Occipital lobe (tissue), 2 donors: ENCODE measurements around the gene FGGY. TPM values are rescaled to one million over a fixed set of nuclear protein-coding genes. Genes with fewer than 3 reads are reported as not detected.
"Not testable (repeated sequence)": the region's sequence is repeated elsewhere in the genome, so short reads cannot be mapped to it uniquely, and the experiment has no call there.

Source experiments
- DNase-seq: peaks from one replicate; lab custom pipeline; 2025; lab: John Stamatoyannopoulos, UW
- total RNA-seq: library from RNA; depleted of rRNA; stranded (reverse); fragments of >200 nt; gene quantifications from one replicate; pipeline ENCODE4 v1.2.3, GENCODE V29; 2014

FGGY gene
- total RNA-seq, 1 donor from 2014 or later = 24.2 TPM

DNA sequence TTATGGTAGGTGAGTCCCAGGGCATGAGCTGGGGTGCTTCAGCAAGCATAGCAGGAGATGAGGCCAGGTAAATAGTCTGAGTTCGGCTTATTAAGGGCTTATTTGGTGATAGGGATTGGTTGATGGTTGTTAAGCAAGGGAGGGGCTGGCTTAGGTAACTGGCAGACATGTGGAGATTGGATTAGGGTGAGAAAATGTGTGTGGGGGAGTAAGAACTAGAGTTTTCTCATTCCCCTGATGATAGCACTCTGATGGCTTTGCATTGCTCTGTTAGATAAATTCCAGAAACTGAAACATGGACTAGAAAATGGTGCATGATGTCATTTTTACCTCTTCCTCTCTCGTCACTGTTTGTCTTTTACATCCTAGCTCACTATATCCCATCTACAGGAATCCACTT lies 53.6 kb downstream of the FGGY start:
- DNase-seq = no peak

DNA sequence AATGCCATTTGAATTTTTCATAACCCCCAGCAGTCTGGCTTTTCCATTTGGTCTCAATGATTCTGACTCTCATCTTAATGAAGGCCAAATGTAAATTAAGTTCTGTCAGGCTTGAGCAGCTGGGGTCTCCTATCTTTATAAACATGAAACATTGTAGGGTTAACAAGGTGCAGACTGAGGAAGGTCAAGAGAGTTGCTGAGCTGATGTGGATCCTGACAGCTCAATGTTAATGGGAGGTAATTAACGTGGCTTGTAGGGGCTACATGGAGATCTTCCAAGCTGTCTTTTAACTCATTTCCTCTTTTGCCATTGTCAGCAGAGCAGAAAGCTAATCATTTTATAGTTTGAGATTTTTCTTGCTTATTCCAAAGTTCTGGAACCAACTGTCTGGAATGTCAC lies 55.2 kb downstream of the FGGY start:
- no peak for DNase-seq

DNA sequence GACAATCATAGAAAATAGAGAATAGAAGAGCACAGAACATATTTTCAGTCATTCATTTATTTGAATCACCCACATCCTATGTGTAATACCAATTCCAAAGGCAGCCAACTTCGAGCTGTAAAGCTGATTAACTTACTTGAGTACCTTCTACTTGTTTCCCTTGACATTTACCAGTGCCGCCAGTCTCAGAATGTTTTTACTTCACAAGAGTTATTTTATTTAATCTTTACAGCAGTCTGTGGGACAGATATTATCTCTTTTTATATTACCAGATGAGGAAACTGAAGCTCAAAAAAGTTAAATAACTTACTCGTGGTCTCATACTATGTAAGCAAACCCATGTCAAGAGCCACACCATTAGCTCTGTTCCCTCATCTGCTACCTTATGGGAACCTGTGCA lies 56.6 kb downstream of the FGGY start:
- DNase-seq = no peak

DNA sequence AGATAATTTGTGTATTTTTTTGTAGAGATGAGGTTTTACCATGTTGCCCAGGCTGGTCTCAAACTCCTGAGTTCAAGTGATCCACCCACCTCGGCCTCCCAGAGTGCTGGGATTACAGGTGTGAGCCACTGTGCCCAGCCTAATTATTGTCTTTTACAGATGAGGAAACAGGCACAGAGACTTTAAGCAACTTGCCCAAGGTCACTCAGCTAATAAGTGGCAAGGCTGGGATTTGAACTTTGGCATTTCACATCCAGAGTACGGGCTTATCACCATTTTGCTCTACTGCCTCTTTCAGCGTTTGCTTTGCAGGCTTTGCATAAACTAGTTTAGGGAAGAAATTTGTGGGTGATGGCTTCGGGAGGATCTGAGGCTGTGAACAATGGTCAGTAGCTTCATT lies 57.3 kb downstream of the FGGY start:
- not testable (repeated sequence) for DNase-seq

DNA sequence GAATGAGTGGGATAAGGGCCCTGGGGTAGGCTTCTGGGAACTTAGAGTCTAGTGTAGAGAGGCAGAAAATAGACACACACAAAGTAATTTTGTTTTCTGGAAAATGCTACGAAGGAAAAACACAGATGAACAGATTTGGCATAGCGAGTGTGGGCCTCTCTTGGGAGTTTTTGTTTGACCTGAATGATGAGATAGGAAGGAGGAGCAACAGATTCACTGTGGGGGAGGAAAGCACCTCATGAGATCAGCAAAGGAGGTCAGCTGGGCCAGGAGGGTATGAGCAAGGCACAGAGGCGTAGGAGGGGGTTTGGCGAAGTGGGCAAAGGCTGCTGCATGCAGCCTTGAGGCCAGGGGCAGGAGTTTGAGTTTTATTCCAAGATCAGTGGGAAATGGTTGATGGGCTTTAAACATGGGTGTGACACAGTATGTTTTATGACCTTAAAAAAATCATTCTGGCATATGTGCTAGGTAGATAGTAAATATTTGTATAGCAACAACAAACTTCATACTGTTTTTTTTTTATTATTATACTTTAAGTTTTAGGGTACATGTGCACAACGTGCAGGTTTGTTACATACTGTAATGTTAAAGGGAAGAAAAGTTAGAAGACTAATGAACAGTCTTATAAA lies 57.9 kb downstream of the FGGY start:
- no peak for DNase-seq

DNA sequence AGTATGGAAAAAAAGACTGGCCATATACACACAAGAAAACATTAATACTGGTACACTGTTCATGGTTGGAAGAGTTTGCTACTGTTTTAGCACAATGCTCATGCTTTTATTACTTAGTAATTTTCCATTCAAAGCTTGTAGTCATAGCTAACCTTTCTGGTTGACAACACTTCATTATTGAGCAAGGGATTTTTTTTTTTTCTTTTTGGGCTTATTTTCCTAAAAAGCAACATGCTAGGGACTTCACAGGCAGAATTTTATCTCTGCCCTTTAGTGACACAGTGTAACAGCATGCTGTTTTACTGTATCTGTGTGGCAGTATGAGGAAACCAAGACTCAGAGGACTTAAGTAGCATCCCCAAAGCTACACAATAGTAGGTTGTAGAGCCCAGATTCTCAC lies 58.5 kb downstream of the FGGY start:
- DNase-seq = no peak

DNA sequence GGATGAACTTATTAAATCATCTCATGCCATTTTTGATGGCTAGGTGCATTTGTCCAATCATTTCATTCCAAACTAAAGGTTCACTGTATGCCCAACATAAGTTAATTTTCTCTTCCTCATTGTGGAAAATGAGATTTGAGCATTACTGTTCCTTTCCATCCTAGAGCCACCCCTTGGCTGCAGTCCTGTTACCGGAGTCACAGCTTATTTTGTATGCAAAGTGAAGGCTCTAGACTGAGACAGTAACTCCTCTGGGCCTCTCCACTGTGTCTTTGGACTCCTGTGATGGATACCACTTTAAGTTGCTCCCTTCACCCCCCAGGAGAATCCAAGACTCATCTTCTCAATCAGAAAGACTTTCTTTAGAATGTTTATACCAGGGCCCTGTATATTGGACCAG lies 59.7 kb downstream of the FGGY start:
- no peak for DNase-seq

DNA sequence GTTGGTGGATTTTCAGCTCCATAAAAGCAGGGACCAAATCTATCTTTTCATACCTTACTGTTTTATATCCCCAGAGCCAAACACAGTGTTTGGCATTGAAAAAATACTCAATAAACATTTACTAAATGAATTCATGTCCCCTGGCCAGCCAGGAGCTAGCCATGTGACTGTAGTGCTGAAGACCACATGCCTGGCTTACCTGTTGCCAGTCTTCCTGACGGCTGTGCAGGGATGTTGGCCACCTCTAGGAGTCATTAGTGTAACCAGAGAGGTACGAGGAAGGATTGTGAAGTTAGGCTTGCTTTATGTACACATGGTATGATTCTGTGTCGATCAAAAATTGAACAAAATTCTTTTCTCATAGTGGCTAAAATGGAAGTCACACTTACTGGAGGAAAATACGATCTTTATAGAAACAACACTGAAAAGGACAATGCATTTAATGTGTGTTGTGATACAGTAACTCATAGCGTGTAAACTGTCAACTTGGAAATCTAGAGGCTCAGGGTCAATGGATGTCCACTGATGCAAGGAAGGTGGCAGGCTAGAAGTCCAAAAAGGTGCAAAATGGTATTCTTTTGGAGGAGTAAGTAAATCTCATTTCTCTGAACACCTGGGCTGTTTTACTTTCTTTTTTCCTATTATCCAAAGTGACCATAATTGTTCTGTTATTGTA lies 60.9 kb downstream of the FGGY start:
- no peak for DNase-seq

DNA sequence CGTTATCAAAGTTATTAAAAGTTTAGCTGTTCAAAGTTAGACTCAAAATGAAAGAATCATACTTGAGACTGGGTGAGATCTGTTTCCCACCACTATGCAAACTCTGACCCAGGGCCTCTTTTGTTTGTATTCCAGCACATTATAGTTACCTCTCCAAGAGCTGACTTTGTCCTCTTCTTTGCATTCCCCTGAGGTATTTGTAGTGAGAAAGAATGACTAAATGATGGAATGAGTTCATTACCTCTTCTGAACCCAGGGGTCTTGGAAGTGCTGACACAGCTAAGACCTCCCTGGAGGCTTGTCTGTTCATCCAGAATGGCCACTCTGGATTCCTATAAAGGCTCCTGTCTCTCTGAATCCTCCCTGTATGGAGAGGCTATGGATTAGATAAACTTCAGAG lies 62.4 kb downstream of the FGGY start:
- DNase-seq = no peak

DNA sequence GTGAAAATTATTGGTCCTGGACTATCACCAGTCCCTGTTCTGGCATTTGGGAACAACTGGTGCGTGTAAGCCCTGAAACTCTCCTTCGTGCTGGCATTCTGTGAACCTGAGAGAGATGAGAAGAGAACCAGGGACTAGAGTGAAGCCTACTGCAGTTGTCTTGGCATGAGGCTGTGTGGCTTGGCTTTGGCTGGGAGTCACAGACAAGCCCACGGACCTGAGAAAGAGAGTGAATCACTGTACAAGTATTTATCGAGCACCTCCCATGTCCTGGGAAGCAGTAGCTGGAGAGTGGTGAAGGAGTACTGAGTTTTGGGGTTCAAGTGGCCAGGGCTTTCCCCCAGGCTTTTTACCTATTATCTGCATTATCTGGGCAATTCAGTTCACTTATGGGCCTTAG lies 63.3 kb downstream of the FGGY start:
- no peak for DNase-seq

DNA sequence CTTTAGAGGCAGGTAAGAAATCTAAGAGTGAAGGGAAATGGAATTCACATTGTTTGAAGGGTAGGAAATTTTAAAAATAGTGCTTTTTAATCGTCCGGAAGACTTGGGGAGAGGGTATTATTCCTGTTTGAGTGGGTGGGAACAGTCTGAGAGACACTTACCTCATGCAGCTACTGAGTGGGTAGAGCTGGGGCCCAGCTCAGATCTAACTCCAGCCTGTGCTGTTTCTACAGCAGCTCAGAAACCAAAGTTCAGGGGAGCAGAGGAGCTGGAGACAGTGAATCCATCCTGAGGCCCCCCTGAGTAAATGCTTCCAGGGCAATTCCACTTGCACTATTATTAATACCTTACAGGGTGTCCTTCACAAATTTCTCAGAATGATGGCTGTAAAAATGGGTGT lies 63.8 kb downstream of the FGGY start:
- DNase-seq = no peak

DNA sequence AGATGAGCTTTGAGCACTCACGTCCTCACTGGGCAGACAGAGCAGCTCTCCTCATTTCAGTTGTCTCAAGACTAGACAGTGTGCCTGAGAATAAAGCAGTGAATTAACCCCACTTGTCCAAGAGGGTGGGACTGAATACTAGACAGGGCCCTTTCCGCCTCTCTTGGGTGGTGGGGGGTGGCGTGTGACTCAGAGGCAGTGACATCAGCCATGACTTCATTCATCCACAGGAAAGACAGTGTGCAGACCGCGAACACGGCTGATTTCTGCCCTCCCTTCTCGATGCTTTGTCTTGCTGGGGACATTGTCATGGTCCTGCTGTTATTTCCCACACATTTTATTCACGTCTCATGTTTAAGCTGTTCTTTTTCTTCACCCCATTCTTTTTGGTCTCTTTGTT lies 64.9 kb downstream of the FGGY start:
- no peak for DNase-seq

DNA sequence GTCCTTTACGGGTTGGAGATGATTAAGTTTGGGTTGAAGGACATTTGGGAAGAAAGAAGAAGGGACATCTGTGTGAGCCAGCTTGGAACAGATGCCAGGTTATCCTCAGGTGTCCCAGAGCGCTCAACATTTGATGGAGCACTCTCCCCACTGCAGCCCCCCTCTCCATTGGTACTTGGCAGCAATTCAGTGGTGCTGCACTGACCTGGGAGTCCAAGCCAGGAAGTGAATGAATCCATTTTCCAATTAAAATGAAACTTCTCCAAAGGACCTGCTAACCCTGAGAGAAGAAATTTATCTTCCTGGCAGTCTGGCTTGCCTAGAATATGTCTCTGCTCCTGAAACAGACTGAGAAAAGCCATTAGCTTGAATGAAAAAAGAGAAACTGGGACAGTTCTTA lies 67.1 kb downstream of the FGGY start:
- no peak for DNase-seq

DNA sequence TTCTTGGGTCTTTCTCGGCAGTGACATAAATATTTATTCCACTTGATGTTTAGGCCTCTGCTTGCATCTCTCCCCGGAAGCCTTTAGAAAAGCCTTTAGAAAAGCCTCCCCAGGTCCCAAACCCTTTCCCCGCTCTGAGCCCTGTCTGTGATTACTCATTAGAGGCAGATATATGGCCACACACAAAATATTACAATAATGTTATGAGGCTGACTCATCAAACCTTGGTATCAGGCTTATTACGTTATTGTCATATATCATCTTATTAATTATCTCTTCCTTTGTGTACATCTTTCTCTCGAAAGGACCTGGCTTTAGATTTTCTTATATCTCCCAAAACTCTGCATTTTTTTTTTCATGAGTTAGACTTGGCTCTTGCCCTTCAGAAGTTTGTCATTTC lies 69.5 kb downstream of the FGGY start:
- no peak for DNase-seq

DNA sequence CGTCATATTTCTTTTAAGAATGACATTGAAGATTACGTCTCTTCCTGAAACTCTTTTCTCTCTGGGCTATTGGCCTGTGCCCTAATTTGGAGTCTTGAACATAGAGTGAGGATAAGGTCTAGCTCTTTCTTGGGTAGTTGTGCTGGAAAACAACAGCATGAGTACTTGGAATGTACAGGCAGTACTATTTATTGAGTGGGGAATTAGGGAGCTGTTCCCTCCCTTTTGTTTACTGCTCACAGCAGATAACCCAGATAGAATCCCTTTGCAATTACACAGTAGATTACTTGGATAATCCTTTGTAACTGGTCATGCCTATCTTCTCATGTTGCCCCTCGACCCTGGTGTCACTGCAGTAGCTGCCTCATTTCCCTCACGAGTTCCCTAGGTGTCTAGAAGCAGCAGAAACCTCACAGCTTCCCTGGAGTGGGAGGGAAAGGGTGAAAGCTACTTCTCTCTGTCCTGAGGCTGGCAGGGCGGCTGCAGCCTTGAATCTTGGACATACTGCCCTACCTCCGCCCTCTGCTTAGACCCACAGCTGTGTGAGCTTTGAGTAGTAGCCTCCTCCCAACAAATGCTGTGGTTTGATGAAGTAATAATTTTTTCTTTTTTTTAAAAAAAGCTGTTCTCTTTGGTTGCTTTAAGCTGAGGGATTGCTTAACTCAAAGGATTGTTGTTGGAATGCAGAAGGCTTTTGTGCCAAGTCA lies 70.6 kb downstream of the FGGY start:
- no peak for DNase-seq

DNA sequence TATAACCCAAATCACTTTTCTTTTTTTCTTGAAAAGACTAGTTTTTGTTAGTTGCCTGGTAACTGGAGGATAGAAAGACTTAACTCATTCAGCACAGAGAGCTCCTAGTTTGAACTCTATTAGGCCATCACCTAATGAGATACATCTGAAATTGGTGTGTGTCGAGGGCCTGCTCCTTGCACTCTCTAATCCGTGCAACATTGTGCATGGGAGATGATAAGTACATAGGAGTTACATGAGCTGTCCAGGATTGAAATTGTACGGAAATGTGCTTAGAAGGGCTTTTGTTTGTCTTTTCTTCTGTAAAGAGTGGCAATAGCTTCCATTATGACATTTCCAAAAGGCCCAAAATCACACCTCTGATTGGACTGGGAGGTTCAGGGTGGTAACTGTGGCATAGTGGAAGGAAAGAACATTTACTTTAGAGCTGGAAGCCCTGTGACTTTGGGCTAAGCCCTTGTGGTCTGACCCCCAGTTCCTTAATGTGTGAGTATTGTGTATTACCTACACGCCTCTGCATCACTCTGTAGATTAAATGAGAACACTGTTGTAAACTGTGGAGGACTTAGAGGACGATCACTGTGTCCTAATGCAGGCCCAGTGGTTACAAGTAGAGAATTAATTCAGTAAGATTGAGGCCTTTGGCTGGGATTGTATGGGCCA lies 71.2 kb downstream of the FGGY start:
- DNase-seq = no peak

DNA sequence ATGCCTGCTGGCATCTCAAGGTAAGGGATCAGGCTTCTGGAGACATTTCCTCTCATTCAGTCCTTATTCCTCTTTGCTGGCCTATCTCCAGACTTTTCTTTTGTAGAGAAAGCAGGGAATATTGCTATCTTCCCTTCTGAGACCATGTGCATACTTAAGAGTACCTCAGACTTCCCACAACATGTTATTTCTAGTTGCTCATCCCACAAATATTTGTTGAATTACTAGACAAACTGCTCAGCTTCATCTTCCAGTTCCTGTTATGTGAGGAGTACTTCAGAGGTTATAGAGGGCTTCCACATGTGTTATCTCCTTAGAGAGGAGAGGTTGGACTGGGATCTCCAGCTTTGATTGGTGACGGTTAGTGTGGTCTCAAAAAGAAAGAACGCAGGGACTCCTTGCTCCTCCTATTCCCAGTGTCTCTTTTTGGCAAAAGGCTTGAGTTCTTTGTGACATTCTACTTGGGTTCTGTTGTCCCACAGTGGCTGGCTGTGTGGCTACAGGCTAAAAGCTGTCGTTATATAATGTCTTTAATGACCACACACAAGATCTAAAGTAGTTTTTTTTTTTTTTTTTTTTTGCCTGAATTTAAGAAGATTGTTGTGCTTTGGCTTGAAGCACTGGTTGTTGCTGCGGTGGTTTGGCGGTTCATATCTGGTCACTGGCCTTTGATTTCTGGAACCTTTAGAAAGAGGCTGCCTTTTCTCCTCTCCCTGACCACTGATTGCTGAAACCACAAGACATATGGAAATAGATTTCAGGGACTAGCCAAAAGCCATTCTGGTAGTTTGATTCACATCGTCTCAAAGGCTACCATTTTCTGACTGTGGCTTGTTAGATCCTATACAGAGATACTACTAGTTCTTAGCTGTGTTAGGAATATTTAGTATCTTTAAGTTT lies 78.7 kb downstream of the FGGY start:
- no peak for DNase-seq

DNA sequence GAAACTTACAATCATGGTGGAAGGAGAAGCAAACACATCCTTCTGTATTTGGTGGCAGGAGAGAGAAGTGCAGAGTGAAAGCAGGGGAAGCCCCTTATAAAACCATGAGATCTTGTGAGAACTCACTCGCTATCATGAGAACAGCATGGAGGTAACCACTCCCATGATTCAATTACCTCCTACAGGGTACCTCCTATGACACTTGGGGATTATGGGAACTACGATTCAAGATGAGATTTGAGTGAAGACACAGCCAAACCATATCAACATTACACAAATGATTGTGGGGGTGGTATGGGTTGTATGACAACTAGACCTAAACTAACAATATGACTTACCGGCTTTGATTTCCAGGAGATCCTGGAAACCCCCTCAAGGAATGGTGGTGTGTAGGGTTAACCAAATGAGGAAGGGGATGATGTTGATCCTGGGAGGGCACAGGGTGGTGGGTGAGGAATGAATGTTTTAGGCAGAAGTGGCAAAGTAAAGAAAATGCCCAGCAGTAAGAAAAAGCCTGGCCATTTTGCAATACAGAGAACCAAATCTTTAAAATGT lies 80.5 kb downstream of the FGGY start:
- DNase-seq = no peak

DNA sequence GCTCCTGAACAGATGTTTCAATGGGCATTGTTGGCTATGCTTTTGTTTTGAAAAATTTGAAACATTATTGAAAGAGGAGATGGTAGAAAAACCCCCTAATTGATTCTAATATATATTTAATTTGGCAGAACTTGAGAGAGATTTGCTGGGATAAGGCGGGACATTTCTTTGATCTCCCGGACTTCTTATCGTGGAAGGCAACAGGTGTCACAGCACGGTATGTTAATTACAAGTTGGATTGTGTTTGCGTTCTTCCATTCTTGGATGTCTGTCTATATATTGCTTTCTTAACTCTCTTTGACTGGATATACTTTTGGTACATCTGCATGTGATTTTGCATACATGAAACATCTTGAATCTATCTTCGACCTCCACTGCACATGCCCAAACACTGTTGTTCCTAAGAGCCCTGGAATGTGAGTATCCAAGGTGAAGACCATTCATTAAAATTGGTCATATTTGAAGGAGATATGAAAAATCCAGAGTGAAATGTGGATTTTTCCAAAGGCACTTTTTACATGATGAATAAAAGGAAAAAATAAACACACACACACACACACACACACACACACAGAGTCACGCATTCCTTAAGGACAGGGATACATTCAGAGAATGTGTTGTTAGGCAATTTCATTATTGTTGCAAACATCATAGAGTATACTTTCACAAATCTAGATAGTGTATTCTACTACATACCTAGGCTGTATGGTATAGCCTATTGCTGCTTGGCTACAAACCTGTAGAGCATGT lies 81.9 kb downstream of the FGGY start:
- DNase-seq = no peak

DNA sequence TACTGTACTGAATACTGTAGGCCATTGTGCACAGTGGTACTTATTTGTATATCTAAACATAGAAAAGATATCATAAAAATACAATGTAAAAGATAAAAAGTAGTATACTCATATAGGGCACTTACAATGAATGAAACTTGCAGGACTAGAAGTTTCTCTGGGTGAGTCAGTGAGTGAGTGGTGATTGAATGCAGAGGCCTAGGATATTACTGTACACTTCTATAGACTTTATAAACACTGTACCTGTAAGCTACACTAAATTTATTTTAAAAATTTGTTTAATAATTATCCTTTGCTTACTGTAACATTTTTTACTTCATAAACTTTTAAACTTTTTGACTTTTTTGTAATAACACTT lies 82.5 kb downstream of the FGGY start:
- DNase-seq = no peak

DNA sequence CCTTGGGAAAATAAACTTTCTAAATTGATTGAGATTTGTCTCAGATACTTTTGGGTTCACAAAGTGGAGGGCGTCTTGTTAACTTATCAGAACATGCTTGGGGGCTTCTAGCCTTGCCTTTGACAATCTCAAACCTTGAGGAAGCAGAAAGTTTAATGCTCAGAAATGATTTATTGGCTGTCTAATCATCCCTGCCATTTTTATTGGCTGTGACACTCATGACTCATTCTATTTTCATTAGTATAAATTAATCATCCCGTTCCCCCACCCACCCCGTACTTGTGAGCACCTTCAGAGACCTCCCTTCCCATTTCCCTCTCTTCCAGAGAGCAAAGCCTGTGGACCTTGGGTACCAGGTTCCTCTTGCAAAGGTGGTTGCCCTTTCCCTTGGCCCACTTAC lies 87.1 kb downstream of the FGGY start:
- no peak for DNase-seq
